H9 (cell line): ENCODE results near the gene CBLB. TPM values are rescaled to one million over a fixed set of nuclear protein-coding genes. Genes with fewer than 3 reads are reported as not detected.

Source experiments
- DNase-seq: peaks from one replicate; pipeline ENCODE4 v3.0.0-alpha.2; 2017
- H2AFZ ChIP-seq: one replicate; pipeline ENCODE4 v1.6.1; 2013; ENCODE audit warnings: mild to moderate bottlenecking, low read length, control low read depth, moderate library complexity
- H2AK5ac ChIP-seq: 2 replicates; pipeline ENCODE4 v1.6.1; 2013; ENCODE audit warnings: low read length, control low read depth, mixed read lengths; ENCODE audit not compliant: insufficient read length
- H2BK120ac ChIP-seq: one replicate; pipeline ENCODE4 v1.6.1; 2013; ENCODE audit warnings: low read depth, mild to moderate bottlenecking, low read length, control low read depth, inconsistent platforms; ENCODE audit not compliant: poor library complexity, severe bottlenecking
- H2BK12ac ChIP-seq: 2 replicates; pipeline ENCODE4 v1.6.1; 2013; ENCODE audit warnings: low read length, control low read depth, mixed read lengths, low read depth; ENCODE audit not compliant: insufficient read length
- H2BK15ac ChIP-seq: 2 replicates; pipeline ENCODE4 v1.6.1; 2013; ENCODE audit warnings: low read depth, low read length, control low read depth
- H2BK20ac ChIP-seq: one replicate; pipeline ENCODE4 v1.6.1; 2013; ENCODE audit warnings: low read depth, mild to moderate bottlenecking, low read length, control low read depth, inconsistent platforms; ENCODE audit not compliant: poor library complexity, severe bottlenecking
- H2BK5ac ChIP-seq: 2 replicates; pipeline ENCODE4 v1.6.1; 2013; ENCODE audit warnings: low read length, control low read depth, mixed read lengths; ENCODE audit not compliant: insufficient read length
- H3K14ac ChIP-seq: 2 replicates; pipeline ENCODE4 v1.6.1; 2013; ENCODE audit warnings: low read length, control low read depth; ENCODE audit not compliant: insufficient read depth
- H3K18ac ChIP-seq: 2 replicates; pipeline ENCODE4 v1.6.1; 2013; ENCODE audit warnings: low read depth, mild to moderate bottlenecking, mixed read lengths, low read length, control low read depth; ENCODE audit not compliant: insufficient read length
- H3K23ac ChIP-seq: 2 replicates; pipeline ENCODE4 v1.6.1; 2013; ENCODE audit warnings: low read length, control low read depth, mixed read lengths, low read depth; ENCODE audit not compliant: insufficient read length
- H3K23me2 ChIP-seq: 2 replicates; pipeline ENCODE4 v1.6.1; 2013; ENCODE audit warnings: low read depth, mild to moderate bottlenecking, mixed read lengths, low read length, control low read depth; ENCODE audit not compliant: insufficient read length, poor library complexity, severe bottlenecking
- H3K27ac ChIP-seq: 2 replicates; pipeline ENCODE4 v1.5.1; 2013; ENCODE audit warnings: low read length, control low read depth, mixed read lengths, low read depth; ENCODE audit not compliant: insufficient read length
- H3K27me3 ChIP-seq: 2 replicates; pipeline ENCODE4 v1.6.1; 2013; ENCODE audit warnings: low read length, control low read depth, inconsistent platforms; ENCODE audit not compliant: insufficient read depth
- H3K4ac ChIP-seq: 2 replicates; pipeline ENCODE4 v1.6.1; 2013; ENCODE audit warnings: low read depth, mild to moderate bottlenecking, control low read depth, inconsistent platforms, low read length, moderate library complexity
- H3K4me1 ChIP-seq: 2 replicates; pipeline ENCODE4 v1.6.1; 2013; ENCODE audit warnings: low read length, control low read depth, inconsistent platforms; ENCODE audit not compliant: insufficient read depth
- H3K4me2 ChIP-seq: 2 replicates; pipeline ENCODE4 v1.6.1; 2013; ENCODE audit warnings: low read length, control low read depth, mixed read lengths; ENCODE audit not compliant: insufficient read length, insufficient read depth
- H3K56ac ChIP-seq: 2 replicates; pipeline ENCODE4 v1.6.1; 2013; ENCODE audit warnings: low read depth, mild to moderate bottlenecking, mixed read lengths, low read length, control low read depth; ENCODE audit not compliant: insufficient read length
- H3K79me1 ChIP-seq: 2 replicates; pipeline ENCODE4 v1.6.1; 2013; ENCODE audit warnings: low read depth, mild to moderate bottlenecking, moderate library complexity, low read length, control low read depth, inconsistent platforms; ENCODE audit not compliant: insufficient read depth, poor library complexity, severe bottlenecking
- H3K79me2 ChIP-seq: 2 replicates; pipeline ENCODE4 v1.6.1; 2013; ENCODE audit warnings: low read length, control low read depth, inconsistent platforms; ENCODE audit not compliant: insufficient read depth
- H3K9ac ChIP-seq: 2 replicates; pipeline ENCODE4 v1.6.1; 2013; ENCODE audit warnings: low read length, control low read depth, mixed read lengths; ENCODE audit not compliant: insufficient read length; ENCODE audit errors: extremely low read depth
- H3K9me3 ChIP-seq: one replicate; pipeline ENCODE4 v1.6.1; 2013; ENCODE audit warnings: low read depth, low read length, inconsistent platforms; ENCODE audit not compliant: control insufficient read depth
- H3T11ph ChIP-seq: one replicate; pipeline ENCODE4 v1.6.1; 2013; ENCODE audit warnings: mild to moderate bottlenecking, low read length, control low read depth, inconsistent platforms
- H4K20me1 ChIP-seq: one replicate; pipeline ENCODE4 v1.6.1; 2013; ENCODE audit not compliant: control insufficient read depth, insufficient read length, insufficient read depth
- H4K5ac ChIP-seq: 2 replicates; pipeline ENCODE4 v1.6.1; 2013; ENCODE audit warnings: low read depth, mild to moderate bottlenecking, mixed read lengths, low read length, control low read depth; ENCODE audit not compliant: insufficient read length
- H4K8ac ChIP-seq: replicated peaks from 2 replicates; pipeline ENCODE4 v1.6.1; 2013; ENCODE audit warnings: low read length, control low read depth, mixed read lengths, low read depth; ENCODE audit not compliant: insufficient read length
- H4K91ac ChIP-seq: 2 replicates; pipeline ENCODE4 v1.6.1; 2013; ENCODE audit warnings: low read depth, mild to moderate bottlenecking, moderate library complexity, mixed read lengths, low read length, control low read depth; ENCODE audit not compliant: insufficient read length
- H3K27ac Mint-ChIP-seq, 3 experiments: 2 replicates in 2 of 3; 3 replicates in 1 of 3; pipeline ENCODE4 v1.8.0; 2020 to 2021; ENCODE audit warnings: mixed read lengths in 3 of 3, mild to moderate bottlenecking in 1 of 3, moderate library complexity in 1 of 3
- H3K27me3 Mint-ChIP-seq: 2 replicates; pipeline ENCODE4 v1.8.0; 2021; ENCODE audit warnings: low read depth, mild to moderate bottlenecking, moderate library complexity, mixed read lengths
- H3K36me3 Mint-ChIP-seq, 3 experiments: 2 replicates in 2 of 3; 3 replicates in 1 of 3; pipeline ENCODE4 v1.8.0; 2020 to 2021; ENCODE audit warnings: low read depth in 3 of 3, mixed read lengths in 3 of 3; ENCODE audit not compliant: insufficient read depth in 1 of 3
- H3K4me1 Mint-ChIP-seq, 2 experiments: 2 replicates each; pipeline ENCODE4 v1.8.0; 2020; ENCODE audit warnings: mixed read lengths in 2 of 2
- H3K4me3 Mint-ChIP-seq, 2 experiments: 2 replicates in 1 of 2; 3 replicates in 1 of 2; pipeline ENCODE4 v1.8.0; 2020 to 2021; ENCODE audit warnings: mild to moderate bottlenecking in 2 of 2, mixed read lengths in 2 of 2, moderate library complexity in 1 of 2
- H3K9me3 Mint-ChIP-seq, 2 experiments: 2 replicates in 1 of 2; 3 replicates in 1 of 2; pipeline ENCODE4 v1.8.0; 2020; ENCODE audit warnings: mild to moderate bottlenecking in 2 of 2, mixed read lengths in 2 of 2, moderate library complexity in 1 of 2
- WGBS: extraction: QIAGEN DNeasy Blood & Tissue Kit; methylation state at CpG from one replicate; pipeline ENCODE4 v1.1.7; 2013; ENCODE audit warnings: missing lambda C conversion rate, low lambda C conversion rate, mixed read lengths; ENCODE audit not compliant: insufficient read length; ENCODE audit errors: extremely low coverage; 5-methylcytosine and 5-hydroxymethylcytosine counted together
- total RNA-seq: library from RNA; stranded (reverse); gene quantifications from 2 replicates; pipeline ENCODE4 v1.2.1, GENCODE V29; 2021
- TF ChIP-seq, protein P1 (sequence below): fragments of 200-600 bp; sonication (generic); conservative IDR thresholded peaks from 3 replicates; pipeline ENCODE4 v1.8.0; 2021; ENCODE audit warnings: antibody characterized with exemption, mild to moderate bottlenecking

The CBLB gene
- total RNA-seq, 1 experiment from 2014 or later = 25.7 TPM

DNA sequence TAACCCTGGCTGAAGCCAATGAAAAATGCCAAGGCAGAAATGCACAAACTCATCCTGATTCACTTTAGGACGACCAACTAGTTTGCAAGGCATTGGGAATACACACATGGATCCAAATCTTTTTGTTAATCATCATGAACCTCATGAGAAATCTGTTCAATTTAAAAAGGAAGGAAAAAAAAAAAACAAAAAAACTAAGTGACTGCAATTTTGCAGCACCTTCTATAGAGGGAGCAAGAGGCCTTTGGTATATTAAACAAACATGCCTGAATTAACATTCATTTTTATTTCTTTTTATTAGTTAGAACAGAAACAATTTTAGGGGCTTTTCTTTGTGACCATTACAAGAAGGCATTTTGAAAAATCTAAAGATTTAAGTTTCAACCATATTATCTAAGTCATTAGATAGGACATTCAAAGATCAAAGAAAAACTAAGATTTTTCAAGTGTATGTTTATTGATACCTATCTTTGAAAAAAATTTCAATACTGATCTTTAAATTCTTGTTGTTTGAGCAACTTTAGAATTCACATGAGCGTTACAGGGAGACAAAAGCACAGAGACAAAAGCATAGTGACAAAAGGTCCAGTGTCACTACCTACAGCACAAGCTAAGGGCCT, 182.4 kb downstream of the CBLB start:
- no peak for DNase-seq
- Histone ChIP-seq H2AFZ (no peak overlapping the region), H3K23me2 (no peaks in the 10 kb centered on the region), H3K18ac (no peak overlapping the region), H4K5ac (no peak overlapping the region), H3K9me3 (no peaks in the 10 kb centered on the region), H4K8ac (no peak overlapping the region), H3K79me1 (no peaks in the 10 kb centered on the region), H3K56ac (no peak overlapping the region), H2BK5ac (no peak overlapping the region), H3K23ac (no peak overlapping the region), H2BK120ac (no peak overlapping the region), H3K4me2 (no peak overlapping the region), H3K4me1 (no peaks in the 10 kb centered on the region), H2AK5ac (no peak overlapping the region), H3K27me3 (no peaks in the 10 kb centered on the region), H3K27ac (no peak overlapping the region), H3T11ph (no peak overlapping the region), H2BK20ac (no peak overlapping the region), H4K20me1 (no peaks in the 10 kb centered on the region), H3K14ac (no peak overlapping the region), H2BK12ac (no peak overlapping the region), H4K91ac (no peak overlapping the region), H3K9ac (no peak overlapping the region), H3K79me2 (no peaks in the 10 kb centered on the region), H2BK15ac (no peak overlapping the region), H3K4ac (no peak overlapping the region)
- no peak overlapping the region for H3K4me3 Mint-ChIP-seq
- H3K4me1 Mint-ChIP-seq = no peaks in the 10 kb centered on the region
- H3K9me3 Mint-ChIP-seq = no peaks in the 10 kb centered on the region
- no CpG with 5 or more reads among the region's 2 CpGs for whole genome bisulfite sequencing
- no peaks in the 10 kb centered on the region for H3K27me3 Mint-ChIP-seq
- peaks cover 4 to 21% (median 7%) of the 10 kb centered on the region in 3 experiments; a peak in 6 of 7 replicates for H3K36me3 Mint-ChIP-seq
- H3K27ac Mint-ChIP-seq = no peak overlapping the region; a peak in 1 of 7 replicates
- TF ChIP-seq, protein P1, sequence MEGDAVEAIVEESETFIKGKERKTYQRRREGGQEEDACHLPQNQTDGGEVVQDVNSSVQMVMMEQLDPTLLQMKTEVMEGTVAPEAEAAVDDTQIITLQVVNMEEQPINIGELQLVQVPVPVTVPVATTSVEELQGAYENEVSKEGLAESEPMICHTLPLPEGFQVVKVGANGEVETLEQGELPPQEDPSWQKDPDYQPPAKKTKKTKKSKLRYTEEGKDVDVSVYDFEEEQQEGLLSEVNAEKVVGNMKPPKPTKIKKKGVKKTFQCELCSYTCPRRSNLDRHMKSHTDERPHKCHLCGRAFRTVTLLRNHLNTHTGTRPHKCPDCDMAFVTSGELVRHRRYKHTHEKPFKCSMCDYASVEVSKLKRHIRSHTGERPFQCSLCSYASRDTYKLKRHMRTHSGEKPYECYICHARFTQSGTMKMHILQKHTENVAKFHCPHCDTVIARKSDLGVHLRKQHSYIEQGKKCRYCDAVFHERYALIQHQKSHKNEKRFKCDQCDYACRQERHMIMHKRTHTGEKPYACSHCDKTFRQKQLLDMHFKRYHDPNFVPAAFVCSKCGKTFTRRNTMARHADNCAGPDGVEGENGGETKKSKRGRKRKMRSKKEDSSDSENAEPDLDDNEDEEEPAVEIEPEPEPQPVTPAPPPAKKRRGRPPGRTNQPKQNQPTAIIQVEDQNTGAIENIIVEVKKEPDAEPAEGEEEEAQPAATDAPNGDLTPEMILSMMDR = peak; percentile 86
